ENCODE measurements around the gene HS2ST1. TPM values are rescaled to one million over a fixed set of nuclear protein-coding genes. Genes with fewer than 3 reads are reported as not detected.

Gene HS2ST1
- total and polyA plus RNA-seq, 4 donors: 5.4 to 11.8 (median 8.2) TPM

- Histone ChIP-seq H3K27ac (ENCODE audit: low read depth in 1 of 2, low read length in 2 of 2) (no peak overlapping the region), H3K9ac (ENCODE audit: low read depth in 1 of 2, low read length in 2 of 2) (no peak overlapping the region), H3K9me3 (ENCODE audit: control insufficient read depth in 4 of 4, low read length in 3 of 4) (peaks cover 0 to 4% (median 0%) of the 10 kb centered on the region in 4 donors), H3K27me3 (ENCODE audit: control insufficient read depth in 4 of 4, insufficient read depth in 4 of 4, low read length in 3 of 4) (no peaks in the 10 kb centered on the region), H3K4me3 (ENCODE audit: low read depth in 1 of 3, low read length in 3 of 3) (no peak overlapping the region), H3K4me1 (ENCODE audit: control insufficient read depth in 4 of 4, insufficient read depth in 4 of 4, low read length in 3 of 4) (no peaks in the 10 kb centered on the region), H3K36me3 (ENCODE audit: control insufficient read depth in 4 of 4, insufficient read depth in 3 of 4, low read depth in 1 of 4, low read length in 3 of 4) (peaks cover 0 to 4% (median 1%) of the 10 kb centered on the region in 4 donors)
- DNase-seq (ENCODE audit: low spot score): no peak
- no peak for TF ChIP-seq EGR1 (IDR thresholded peaks at IDR 0.05; ENCODE audit: low read depth in 2 of 2)
- no peak for TF ChIP-seq HNF4A (conservative IDR thresholded peaks at IDR 0.05)
- no peak for TF ChIP-seq RAD21 (IDR thresholded peaks at IDR 0.05)
- TF ChIP-seq GABPA (IDR thresholded peaks at IDR 0.05 in 1 of 2, conservative IDR thresholded peaks at IDR 0.05 in 1 of 2): no peak
- no peak for TF ChIP-seq NR2F2 (IDR thresholded peaks at IDR 0.05)
- TF ChIP-seq ZBTB33 (IDR thresholded peaks at IDR 0.05): no peak
- TF ChIP-seq RXRA (IDR thresholded peaks at IDR 0.05): no peak
- no peak for TF ChIP-seq YY1 (IDR thresholded peaks at IDR 0.05)
- TF ChIP-seq CTCF (IDR thresholded peaks at IDR 0.05; ENCODE audit: low read depth, low read length, missing input control): no peak
- no peak for TF ChIP-seq FOXA2 (IDR thresholded peaks at IDR 0.05)
- no peak for TF ChIP-seq ATF3 (IDR thresholded peaks at IDR 0.05)
- TF ChIP-seq MAX (IDR thresholded peaks at IDR 0.05): no peak
- TF ChIP-seq SP1 (IDR thresholded peaks at IDR 0.05): no peak
- TF ChIP-seq JUND (IDR thresholded peaks at IDR 0.05): no peak
- no peak for TF ChIP-seq REST (IDR thresholded peaks at IDR 0.05)
- TF ChIP-seq TAF1 (conservative IDR thresholded peaks at IDR 0.05): no peak
- WGBS: 81% methylated on average over 1 of the region's 1 CpG
Measured at GRCh38 chr1:87104140-87104539, 189.7 kb downstream of the HS2ST1 start.

- Histone ChIP-seq H3K4me1 (ENCODE audit: control insufficient read depth in 4 of 4, insufficient read depth in 4 of 4, low read length in 3 of 4) (no peaks in the 10 kb centered on the region), H3K9ac (ENCODE audit: low read depth in 1 of 2, low read length in 2 of 2) (no peak overlapping the region), H3K9me3 (ENCODE audit: control insufficient read depth in 4 of 4, low read length in 3 of 4) (peaks cover 0 to 4% (median 0%) of the 10 kb centered on the region in 4 donors), H3K36me3 (ENCODE audit: control insufficient read depth in 4 of 4, insufficient read depth in 3 of 4, low read depth in 1 of 4, low read length in 3 of 4) (peaks cover 0 to 4% (median 1%) of the 10 kb centered on the region in 4 donors), H3K27ac (ENCODE audit: low read depth in 1 of 2, low read length in 2 of 2) (no peak overlapping the region), H3K27me3 (ENCODE audit: control insufficient read depth in 4 of 4, insufficient read depth in 4 of 4, low read length in 3 of 4) (no peaks in the 10 kb centered on the region), H3K4me3 (ENCODE audit: low read depth in 1 of 3, low read length in 3 of 3) (no peak overlapping the region)
- DNase-seq (ENCODE audit: low spot score): no peak
- TF ChIP-seq GABPA (IDR thresholded peaks at IDR 0.05 in 1 of 2, conservative IDR thresholded peaks at IDR 0.05 in 1 of 2) (no peak), EGR1 (IDR thresholded peaks at IDR 0.05; ENCODE audit: low read depth in 2 of 2) (no peak), FOXA1 (IDR thresholded peaks at IDR 0.05) (no peak), SP1 (IDR thresholded peaks at IDR 0.05) (no peak)
Measured at GRCh38 chr1:87104945-87105344, 190.5 kb downstream of the HS2ST1 start.

All from liver (tissue), 9 donors.